ENCODE measurements around the gene TMEM185B. TPM values are rescaled to one million over a fixed set of nuclear protein-coding genes. Genes with fewer than 3 reads are reported as not detected.
A peak's percentile ranks its signal among the peaks of the same experiment; 100 is the strongest.

TMEM185B gene
- total and polyA plus RNA-seq, 10 of the 15 experiments (the other 5 are each of a cell fraction or from before 2014, with no cell fraction given), result 2.4 to 20.9 (median 14.5) TPM

DNA sequence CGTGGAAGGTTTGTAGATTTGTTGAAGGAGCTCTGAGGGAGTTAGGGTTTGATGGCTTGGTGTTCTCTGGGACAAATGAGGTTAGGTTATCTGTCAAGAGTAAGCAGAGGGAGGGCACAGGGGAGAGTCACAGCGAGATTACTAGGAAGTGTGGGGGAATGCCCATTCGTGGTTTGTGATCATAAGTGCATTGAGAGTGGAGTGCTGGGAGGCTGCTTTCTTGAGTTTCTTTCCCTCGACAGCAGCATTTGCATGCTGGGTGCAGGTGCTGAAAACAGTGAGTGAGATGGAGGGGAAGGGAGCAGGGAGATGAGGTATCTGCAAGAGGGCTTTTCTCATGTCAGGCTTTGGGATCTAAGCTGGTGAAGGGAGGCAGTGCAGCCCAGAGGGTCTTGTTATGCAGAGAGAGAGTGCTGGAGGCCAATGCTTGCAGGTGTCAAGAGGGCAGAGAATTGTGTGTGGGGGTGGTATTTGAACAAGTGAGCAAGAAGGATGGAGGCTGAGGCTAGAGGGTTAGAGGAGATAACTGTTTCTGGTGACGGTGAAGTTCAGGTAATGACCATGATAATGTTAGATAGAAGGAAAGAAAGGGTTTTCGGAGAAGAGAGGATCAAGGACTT, 38.3 kb upstream of the TMEM185B start:
- SMC1A ChIA-PET (ENCODE audit: uncharacterized antibody, unreplicated experiment), result interaction anchor here (1.0 to 1.3 kb wide), 6 partner anchors 9 to 52 kb away, joined by 3 to 6 read pairs (median 4); partner anchors contain the start of gene RALB
- H3K4me2 ChIP-seq (ENCODE audit: control insufficient read depth, insufficient read depth), result peak overlapping the region; percentile 75
- TF ChIP-seq ZNF274 (IDR thresholded peaks at IDR 0.05; ENCODE audit: insufficient read depth, insufficient read length) (no peak), ZSCAN29 (IDR thresholded peaks at IDR 0.05) (no peak), EGR1 (IDR thresholded peaks at IDR 0.05; ENCODE audit: borderline replicate concordance in 1 of 2, low read depth in 2 of 2, low read length in 2 of 2) (no peak), RB1 (IDR thresholded peaks at IDR 0.05; ENCODE audit: borderline replicate concordance) (no peak), BHLHE40 (IDR thresholded peaks at IDR 0.05; ENCODE audit: borderline replicate concordance in 1 of 2, low read depth in 2 of 2, low read length in 1 of 2) (peak; percentile 22 to 27; a peak in 1 of 4 replicates), ASH2L (IDR thresholded peaks at IDR 0.05; ENCODE audit: borderline replicate concordance, low read depth) (no peak), NBN (IDR thresholded peaks at IDR 0.05) (0 out of 2 replicates have a peak, but pooled peaks have one; percentile 44), GABPA (IDR thresholded peaks at IDR 0.05; ENCODE audit: low read depth) (no peak), CBFB (IDR thresholded peaks at IDR 0.05; ENCODE audit: low read depth) (0 out of 2 replicates have a peak, but pooled peaks have one; percentile 55), POU2F2 (IDR thresholded peaks at IDR 0.05; ENCODE audit: borderline replicate concordance, low read depth, low read length) (peak; percentile 88; the same call in 1 of the 3 replicates), RUNX3 (IDR thresholded peaks at IDR 0.05; ENCODE audit: low read length) (peak; percentile 83), SMARCA5 (IDR thresholded peaks at IDR 0.05) (no peak), IKZF2 (IDR thresholded peaks at IDR 0.05) (peak; percentile 36 to 41; a peak in 2 of 4 replicates)
- TF ChIP-seq, protein P1, sequence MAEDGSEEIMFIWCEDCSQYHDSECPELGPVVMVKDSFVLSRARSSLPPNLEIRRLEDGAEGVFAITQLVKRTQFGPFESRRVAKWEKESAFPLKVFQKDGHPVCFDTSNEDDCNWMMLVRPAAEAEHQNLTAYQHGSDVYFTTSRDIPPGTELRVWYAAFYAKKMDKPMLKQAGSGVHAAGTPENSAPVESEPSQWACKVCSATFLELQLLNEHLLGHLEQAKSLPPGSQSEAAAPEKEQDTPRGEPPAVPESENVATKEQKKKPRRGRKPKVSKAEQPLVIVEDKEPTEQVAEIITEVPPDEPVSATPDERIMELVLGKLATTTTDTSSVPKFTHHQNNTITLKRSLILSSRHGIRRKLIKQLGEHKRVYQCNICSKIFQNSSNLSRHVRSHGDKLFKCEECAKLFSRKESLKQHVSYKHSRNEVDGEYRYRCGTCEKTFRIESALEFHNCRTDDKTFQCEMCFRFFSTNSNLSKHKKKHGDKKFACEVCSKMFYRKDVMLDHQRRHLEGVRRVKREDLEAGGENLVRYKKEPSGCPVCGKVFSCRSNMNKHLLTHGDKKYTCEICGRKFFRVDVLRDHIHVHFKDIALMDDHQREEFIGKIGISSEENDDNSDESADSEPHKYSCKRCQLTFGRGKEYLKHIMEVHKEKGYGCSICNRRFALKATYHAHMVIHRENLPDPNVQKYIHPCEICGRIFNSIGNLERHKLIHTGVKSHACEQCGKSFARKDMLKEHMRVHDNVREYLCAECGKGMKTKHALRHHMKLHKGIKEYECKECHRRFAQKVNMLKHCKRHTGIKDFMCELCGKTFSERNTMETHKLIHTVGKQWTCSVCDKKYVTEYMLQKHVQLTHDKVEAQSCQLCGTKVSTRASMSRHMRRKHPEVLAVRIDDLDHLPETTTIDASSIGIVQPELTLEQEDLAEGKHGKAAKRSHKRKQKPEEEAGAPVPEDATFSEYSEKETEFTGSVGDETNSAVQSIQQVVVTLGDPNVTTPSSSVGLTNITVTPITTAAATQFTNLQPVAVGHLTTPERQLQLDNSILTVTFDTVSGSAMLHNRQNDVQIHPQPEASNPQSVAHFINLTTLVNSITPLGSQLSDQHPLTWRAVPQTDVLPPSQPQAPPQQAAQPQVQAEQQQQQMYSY (CRISPR knock-in tag; IDR thresholded peaks at IDR 0.05), result no peak
- TF ChIP-seq, protein P2, sequence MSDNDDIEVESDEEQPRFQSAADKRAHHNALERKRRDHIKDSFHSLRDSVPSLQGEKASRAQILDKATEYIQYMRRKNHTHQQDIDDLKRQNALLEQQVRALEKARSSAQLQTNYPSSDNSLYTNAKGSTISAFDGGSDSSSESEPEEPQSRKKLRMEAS (IDR thresholded peaks at IDR 0.05; ENCODE audit: low read depth, low read length), result 0 out of 2 replicates have a peak, but pooled peaks have one; percentile 42
- TF ChIP-seq, protein P3, sequence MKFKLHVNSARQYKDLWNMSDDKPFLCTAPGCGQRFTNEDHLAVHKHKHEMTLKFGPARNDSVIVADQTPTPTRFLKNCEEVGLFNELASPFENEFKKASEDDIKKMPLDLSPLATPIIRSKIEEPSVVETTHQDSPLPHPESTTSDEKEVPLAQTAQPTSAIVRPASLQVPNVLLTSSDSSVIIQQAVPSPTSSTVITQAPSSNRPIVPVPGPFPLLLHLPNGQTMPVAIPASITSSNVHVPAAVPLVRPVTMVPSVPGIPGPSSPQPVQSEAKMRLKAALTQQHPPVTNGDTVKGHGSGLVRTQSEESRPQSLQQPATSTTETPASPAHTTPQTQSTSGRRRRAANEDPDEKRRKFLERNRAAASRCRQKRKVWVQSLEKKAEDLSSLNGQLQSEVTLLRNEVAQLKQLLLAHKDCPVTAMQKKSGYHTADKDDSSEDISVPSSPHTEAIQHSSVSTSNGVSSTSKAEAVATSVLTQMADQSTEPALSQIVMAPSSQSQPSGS (IDR thresholded peaks at IDR 0.05; ENCODE audit: low read length), result no peak
- TF ChIP-seq, protein P4, sequence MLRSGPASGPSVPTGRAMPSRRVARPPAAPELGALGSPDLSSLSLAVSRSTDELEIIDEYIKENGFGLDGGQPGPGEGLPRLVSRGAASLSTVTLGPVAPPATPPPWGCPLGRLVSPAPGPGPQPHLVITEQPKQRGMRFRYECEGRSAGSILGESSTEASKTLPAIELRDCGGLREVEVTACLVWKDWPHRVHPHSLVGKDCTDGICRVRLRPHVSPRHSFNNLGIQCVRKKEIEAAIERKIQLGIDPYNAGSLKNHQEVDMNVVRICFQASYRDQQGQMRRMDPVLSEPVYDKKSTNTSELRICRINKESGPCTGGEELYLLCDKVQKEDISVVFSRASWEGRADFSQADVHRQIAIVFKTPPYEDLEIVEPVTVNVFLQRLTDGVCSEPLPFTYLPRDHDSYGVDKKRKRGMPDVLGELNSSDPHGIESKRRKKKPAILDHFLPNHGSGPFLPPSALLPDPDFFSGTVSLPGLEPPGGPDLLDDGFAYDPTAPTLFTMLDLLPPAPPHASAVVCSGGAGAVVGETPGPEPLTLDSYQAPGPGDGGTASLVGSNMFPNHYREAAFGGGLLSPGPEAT (IDR thresholded peaks at IDR 0.05; ENCODE audit: low read depth), result 0 out of 2 replicates have a peak, but pooled peaks have one; percentile 45

More for the DNA sequence above, 38.3 kb upstream of the TMEM185B start:
- no peaks in the 10 kb centered on the region for H3K27me3 ChIP-seq (replicated peaks in 1 of 2; ENCODE audit: control insufficient read depth in 2 of 2, insufficient read depth in 2 of 2, low read length in 1 of 2)
- 25% methylated on average over 6 of the region's 6 CpGs for WGBS (ENCODE audit: insufficient coverage, insufficient replicate concordance, low lambda C conversion rate, missing lambda C conversion rate)
- H3K9me3 ChIP-seq (replicated peaks; ENCODE audit: control insufficient read depth, insufficient read depth, low read length), result peaks cover 3% of the 10 kb centered on the region; the same call in 2 of the 3 replicates
- no peak overlapping the region for H3K9ac ChIP-seq (ENCODE audit: control insufficient read depth, insufficient read depth, low read length)
- no TSS peak for BruUV-seq (replicated peaks)
- no peak overlapping the region for H3K4me3 ChIP-seq
- FAIRE-seq (peak; percentile 89), DNase-seq (ENCODE audit: low read depth, low spot score) (peak; percentile 62), ATAC-seq (peak; percentile 83)
- peaks cover 32% of the 10 kb centered on the region for H3K79me2 ChIP-seq (ENCODE audit: control insufficient read depth, insufficient read depth, low read length)
- no peaks in the 10 kb centered on the region for H4K20me1 ChIP-seq (ENCODE audit: control insufficient read depth, insufficient read depth)
- H3K36me3 ChIP-seq (ENCODE audit: control insufficient read depth in 2 of 2, insufficient read depth in 2 of 2, low read length in 1 of 2), result no peaks in the 10 kb centered on the region
- ChIA-PET RAD21 (ENCODE audit: unreplicated experiment) (interaction anchor here (0.9 to 1.5 kb wide), 6 partner anchors 9 to 50 kb away, joined by 3 to 5 read pairs (median 3); partner anchors contain the start of gene RALB), POLR2A (interaction anchor here (1.0 to 1.8 kb wide), 3 partner anchors 22 to 38 kb away, joined by 3 to 5 read pairs (median 4); partner anchors contain the start of gene TMEM185B), CTCF (interaction anchor here (1.0 kb wide), 1 partner anchor 50 kb away, joined by 3 read pairs; no protein-coding TSS in a partner anchor)
- intact Hi-C loops (cut with micrococcal nuclease; ENCODE audit: unreplicated experiment) (no loop called here), in situ Hi-C loops (cut with MboI) (no loop called here)
- peak overlapping the region; percentile 50 for H3K27ac ChIP-seq (ENCODE audit: control insufficient read depth, insufficient read depth)
- peaks cover 17% of the 10 kb centered on the region for H3K4me1 ChIP-seq (ENCODE audit: control insufficient read depth, insufficient read depth, low read length)
- no peak overlapping the region for H2AFZ ChIP-seq (ENCODE audit: control insufficient read depth, low read depth, low read length)

All from GM12878 (cell line).